ENCODE data around the gene HCRTR1. TPM values are rescaled to one million over a fixed set of nuclear protein-coding genes. Genes with fewer than 3 reads are reported as not detected.

Gene HCRTR1
- total RNA-seq, 2 donors from 2014 or later, result not detected

- Histone ChIP-seq H3K4me1 (replicated peaks) (no peaks in the 10 kb centered on the region), H3K4me3 (no peak overlapping the region), H3K27ac (no peak overlapping the region), H3K27me3 (replicated peaks; ENCODE audit: insufficient read depth) (no peaks in the 10 kb centered on the region), H3K36me3 (no peaks in the 10 kb centered on the region), H3K9me3 (no peaks in the 10 kb centered on the region)
- no peak for DNase-seq (ENCODE audit: low spot score)
- WGBS, result 92% methylated on average over 5 of the region's 5 CpGs
- intact Hi-C loops (cut with DNase I), result no loop called here
- TF ChIP-seq CTCF (IDR thresholded peaks at IDR 0.05) (no peak), POLR2AphosphoS5 (IDR thresholded peaks at IDR 0.05) (no peak), POLR2A (IDR thresholded peaks at IDR 0.05) (no peak)
Measured at GRCh38 chr1:31607360-31607759, 10.1 kb upstream of the HCRTR1 start.

DNA sequence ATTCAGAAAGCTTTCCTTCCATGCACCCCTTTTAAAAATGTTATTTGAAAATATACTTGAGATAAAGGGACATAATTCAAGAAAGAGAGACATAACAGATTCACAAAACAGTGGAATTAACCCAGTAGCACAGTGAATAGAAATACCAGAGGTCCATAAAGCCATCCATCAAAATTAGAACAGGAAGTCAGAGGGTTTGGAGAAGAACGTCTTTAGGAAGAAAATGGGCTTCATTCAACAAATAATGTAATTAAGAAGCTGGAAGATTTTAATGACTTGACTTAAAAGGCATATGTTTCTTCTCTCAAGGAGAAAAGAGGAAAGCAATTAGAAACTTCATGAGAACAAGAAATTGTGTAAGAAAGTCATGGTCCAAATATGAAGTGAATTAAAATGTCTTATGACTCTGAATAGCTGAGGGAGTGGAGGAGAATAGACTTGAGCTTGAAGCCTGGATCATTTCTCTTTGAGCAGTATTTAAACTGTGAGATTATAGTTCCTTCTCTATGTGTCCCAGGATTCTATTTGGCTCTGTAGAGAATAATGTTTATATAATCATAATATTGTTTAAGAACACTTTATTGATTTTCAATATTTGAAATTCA is 7.9 kb upstream of the HCRTR1 start:
- intact Hi-C loops (cut with DNase I), result no loop called here
- Histone ChIP-seq H3K9me3 (no peaks in the 10 kb centered on the region), H3K4me3 (no peak overlapping the region), H3K27me3 (replicated peaks; ENCODE audit: insufficient read depth) (no peaks in the 10 kb centered on the region), H3K36me3 (no peaks in the 10 kb centered on the region), H3K27ac (no peak overlapping the region), H3K4me1 (replicated peaks) (no peaks in the 10 kb centered on the region)
- TF ChIP-seq CTCF (IDR thresholded peaks at IDR 0.05) (no peak), POLR2A (IDR thresholded peaks at IDR 0.05) (no peak), POLR2AphosphoS5 (IDR thresholded peaks at IDR 0.05) (no peak)
- no peak for DNase-seq (ENCODE audit: low spot score)
- WGBS, result 12% methylated on average over 1 of the region's 1 CpG

GRCh38 chr1:31614414-31615005 is 3.0 kb upstream of the HCRTR1 start:
- peaks cover 4% of the 10 kb centered on the region for H3K27me3 ChIP-seq (replicated peaks; ENCODE audit: insufficient read depth)
- H3K9me3 ChIP-seq, result no peaks in the 10 kb centered on the region
- intact Hi-C loops (cut with DNase I), result no loop called here
- TF ChIP-seq POLR2A (IDR thresholded peaks at IDR 0.05) (no peak), POLR2AphosphoS5 (IDR thresholded peaks at IDR 0.05) (no peak), CTCF (IDR thresholded peaks at IDR 0.05) (no peak)
- no peak overlapping the region for H3K27ac ChIP-seq
- H3K4me3 ChIP-seq, result no peak overlapping the region
- no peaks in the 10 kb centered on the region for H3K36me3 ChIP-seq
- H3K4me1 ChIP-seq (replicated peaks), result no peaks in the 10 kb centered on the region
- no peak for DNase-seq (ENCODE audit: low spot score)
- 81% methylated on average over 8 of the region's 8 CpGs for WGBS

DNA sequence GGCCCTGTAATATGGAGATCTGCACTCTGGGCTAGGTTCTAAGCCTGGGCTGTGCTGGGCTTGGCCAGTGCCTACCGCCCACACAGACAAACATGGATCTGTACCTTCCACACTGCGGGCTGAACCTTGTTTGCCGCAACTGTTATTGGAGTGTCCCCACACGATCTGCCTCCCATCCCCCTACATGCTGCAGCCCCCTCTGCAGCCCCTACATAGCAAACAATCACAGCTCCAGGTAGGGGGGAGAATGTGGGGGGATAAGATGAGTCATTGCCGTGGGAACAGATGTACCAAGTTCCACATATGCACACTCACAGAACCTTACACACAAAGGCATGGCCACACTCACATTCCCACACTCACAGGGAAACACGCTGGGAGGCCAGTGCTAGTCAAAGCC is 2.1 kb upstream of the HCRTR1 start:
- DNase-seq (ENCODE audit: low spot score), result no peak
- H3K4me1 ChIP-seq (replicated peaks), result no peaks in the 10 kb centered on the region
- no peaks in the 10 kb centered on the region for H3K9me3 ChIP-seq

More for the DNA sequence above, 2.1 kb upstream of the HCRTR1 start:
- H3K27ac ChIP-seq, result no peak overlapping the region
- intact Hi-C loops (cut with DNase I), result no loop called here
- WGBS, result 83% methylated on average over 6 of the region's 6 CpGs
- no peaks in the 10 kb centered on the region for H3K36me3 ChIP-seq
- peaks cover 4% of the 10 kb centered on the region for H3K27me3 ChIP-seq (replicated peaks; ENCODE audit: insufficient read depth)
- H3K4me3 ChIP-seq, result no peak overlapping the region
- TF ChIP-seq POLR2AphosphoS5 (IDR thresholded peaks at IDR 0.05) (no peak), CTCF (IDR thresholded peaks at IDR 0.05) (no peak), POLR2A (IDR thresholded peaks at IDR 0.05) (no peak)
